Esophagus muscularis mucosa (tissue), 4 donors: Measurements from ENCODE around the gene TRPV6. TPM values are rescaled to one million over a fixed set of nuclear protein-coding genes. Genes with fewer than 3 reads are reported as not detected.
A peak's percentile ranks its signal among the peaks of the same experiment; 100 is the strongest.

Source experiments
- DNase-seq: peaks from one replicate; pipeline ENCODE4 v3.0.0-alpha.2; 2017; ENCODE audit errors: extremely low spot score
- H3K27ac ChIP-seq, 4 donors: fragments of 200-600 bp; sonication (generic); replicated peaks in 1 of 4; 1 replicate in 3 of 4; 2 replicates in 1 of 4; pipeline ENCODE4 v1.5.1; 2016 to 2019; ENCODE audit warnings: mild to moderate bottlenecking in 1 of 4
- H3K27me3 ChIP-seq, 4 donors: fragments of 200-600 bp; sonication (generic); one replicate each; pipeline versions ENCODE4 v1.5.1 to v1.6.0; 2016 to 2019
- H3K36me3 ChIP-seq, 4 donors: fragments of 200-600 bp; sonication (generic); one replicate each; pipeline ENCODE4 v1.5.1; 2016 to 2019
- H3K4me1 ChIP-seq, 4 donors: fragments of 200-600 bp; sonication (generic); one replicate each; pipeline ENCODE4 v1.5.1; 2016 to 2019
- H3K4me3 ChIP-seq, 4 donors: fragments of 200-600 bp; sonication (generic); 1 replicate in 2 of 4; 2 replicates in 2 of 4; pipeline ENCODE4 v1.5.1; 2016 to 2019; ENCODE audit warnings: mild to moderate bottlenecking in 4 of 4, moderate library complexity in 1 of 4
- H3K9me3 ChIP-seq, 4 donors: fragments of 200-600 bp; sonication (generic); 1 replicate in 3 of 4; 2 replicates in 1 of 4; pipeline ENCODE4 v1.5.1; 2016 to 2019
- EP300 ChIP-seq: sonication (generic); formaldehyde crosslinking; IDR thresholded peaks from one replicate; pipeline ENCODE4 v1.6.1; 2017; ENCODE audit warnings: antibody characterized with exemption
- POLR2A ChIP-seq: fragments of 450-650 bp; IDR thresholded peaks from one replicate; pipeline ENCODE4 v1.6.1; 2017; ENCODE audit warnings: antibody characterized with exemption, moderate library complexity, mild to moderate bottlenecking, low read depth
- POLR2AphosphoS5 ChIP-seq, 2 donors: sonication (generic); formaldehyde crosslinking; IDR thresholded peaks; one replicate each; pipeline ENCODE4 v1.6.1; 2017; ENCODE audit warnings: antibody characterized with exemption in 2 of 2
- WGBS: methylation state at CpG from one replicate; pipeline ENCODE4 v1.1.5; 2018; 5-methylcytosine and 5-hydroxymethylcytosine counted together
- intact Hi-C: fragments of 100-400 bp; cut with DNase I; formaldehyde crosslinking; loops from one replicate; pipeline ENCODE4 v1.15.1; 2023
- total RNA-seq, 4 donors: library from RNA; depleted of rRNA; stranded (reverse); fragments of >200 nt; gene quantifications; one replicate each; pipeline versions ENCODE4 v1.1.0 to v1.2.1, GENCODE V29; 2016
- TF ChIP-seq, protein P1 (sequence below), 3 experiments: fragments of 200-600 bp in 2 of 3; fragments of 450-650 bp in 1 of 3; sonication (generic) in 2 of 3; IDR thresholded peaks; one replicate each; pipeline ENCODE4 v1.5.1; 2017 to 2019; ENCODE audit warnings: antibody characterized with exemption in 3 of 3, mild to moderate bottlenecking in 2 of 3, moderate library complexity in 1 of 3

TRPV6 gene
- total RNA-seq, 4 donors from 2014 or later = not detected

DNA sequence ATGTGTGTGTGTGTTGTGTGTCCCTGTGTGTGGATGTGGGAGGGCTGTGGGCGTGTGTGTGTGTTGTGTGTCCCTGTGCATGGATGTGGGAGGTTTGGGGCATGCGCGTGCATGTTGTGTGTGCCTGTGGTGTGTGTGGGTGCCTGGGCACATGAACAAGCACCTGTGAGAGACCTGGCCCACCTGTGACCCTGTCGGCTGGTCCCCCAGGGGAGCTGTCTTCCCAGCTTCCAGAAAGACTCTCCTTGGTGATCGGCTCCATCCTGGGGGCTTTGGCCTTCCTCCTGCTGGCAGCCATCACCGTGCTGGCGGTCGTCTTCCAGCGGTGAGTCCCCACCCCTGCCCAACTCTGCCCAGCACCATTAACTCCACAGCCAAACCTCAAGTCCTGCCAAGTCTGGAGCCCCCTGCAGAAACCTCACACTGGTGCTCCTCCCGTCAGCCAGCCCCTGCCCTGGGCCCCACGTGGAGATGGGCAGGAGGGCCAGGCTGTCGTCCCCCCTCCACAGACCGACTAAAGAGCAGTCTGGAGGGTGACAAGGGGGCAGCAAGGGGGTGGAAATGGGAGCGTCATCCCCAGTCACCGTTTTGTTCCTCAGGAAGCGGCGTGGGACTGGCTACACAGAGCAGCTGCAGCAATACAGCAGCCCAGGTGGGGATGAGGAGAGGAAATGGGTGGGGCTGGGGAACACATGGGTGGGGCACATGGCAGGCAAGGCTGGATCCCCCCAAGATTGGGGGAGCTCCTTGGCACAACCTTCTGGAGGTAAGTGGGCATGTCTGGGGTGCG lies 18.0 kb downstream of the TRPV6 start:
- no peaks in the 10 kb centered on the region for H3K4me1 ChIP-seq
- H3K27ac ChIP-seq = no peak overlapping the region
- H3K36me3 ChIP-seq = peaks cover 0 to 20% (median 5%) of the 10 kb centered on the region in 4 donors
- 78% methylated on average over 18 of the region's 18 CpGs for WGBS
- H3K4me3 ChIP-seq = no peak overlapping the region
- H3K27me3 ChIP-seq = peaks cover 0 to 10% (median 0%) of the 10 kb centered on the region in 4 donors
- H3K9me3 ChIP-seq = no peaks in the 10 kb centered on the region
- TF ChIP-seq POLR2A (no peak), POLR2AphosphoS5 (IDR thresholded peaks at IDR 0.05) (no peak), EP300 (no peak)
- TF ChIP-seq, protein P1, sequence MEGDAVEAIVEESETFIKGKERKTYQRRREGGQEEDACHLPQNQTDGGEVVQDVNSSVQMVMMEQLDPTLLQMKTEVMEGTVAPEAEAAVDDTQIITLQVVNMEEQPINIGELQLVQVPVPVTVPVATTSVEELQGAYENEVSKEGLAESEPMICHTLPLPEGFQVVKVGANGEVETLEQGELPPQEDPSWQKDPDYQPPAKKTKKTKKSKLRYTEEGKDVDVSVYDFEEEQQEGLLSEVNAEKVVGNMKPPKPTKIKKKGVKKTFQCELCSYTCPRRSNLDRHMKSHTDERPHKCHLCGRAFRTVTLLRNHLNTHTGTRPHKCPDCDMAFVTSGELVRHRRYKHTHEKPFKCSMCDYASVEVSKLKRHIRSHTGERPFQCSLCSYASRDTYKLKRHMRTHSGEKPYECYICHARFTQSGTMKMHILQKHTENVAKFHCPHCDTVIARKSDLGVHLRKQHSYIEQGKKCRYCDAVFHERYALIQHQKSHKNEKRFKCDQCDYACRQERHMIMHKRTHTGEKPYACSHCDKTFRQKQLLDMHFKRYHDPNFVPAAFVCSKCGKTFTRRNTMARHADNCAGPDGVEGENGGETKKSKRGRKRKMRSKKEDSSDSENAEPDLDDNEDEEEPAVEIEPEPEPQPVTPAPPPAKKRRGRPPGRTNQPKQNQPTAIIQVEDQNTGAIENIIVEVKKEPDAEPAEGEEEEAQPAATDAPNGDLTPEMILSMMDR (IDR thresholded peaks at IDR 0.05) = no peak
- peak; percentile 81 for DNase-seq
- intact Hi-C loops = no loop called here

DNA sequence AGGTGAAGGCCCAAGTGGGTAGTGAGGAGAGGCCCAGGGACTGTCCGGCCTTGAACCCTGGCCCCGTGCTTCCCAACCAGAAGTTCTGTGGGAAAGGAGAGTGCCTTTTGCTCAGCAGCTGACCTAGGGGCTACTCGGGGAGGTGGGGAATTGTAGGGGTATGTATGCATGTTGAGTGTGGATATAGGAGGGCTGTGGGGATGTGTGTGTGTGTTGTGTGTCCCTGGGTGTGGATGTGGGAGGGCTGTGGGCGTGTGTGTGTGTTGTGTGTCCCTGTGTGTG lies 18.5 kb downstream of the TRPV6 start:
- no peak overlapping the region for H3K27ac ChIP-seq
- peaks cover 0 to 20% (median 5%) of the 10 kb centered on the region in 4 donors for H3K36me3 ChIP-seq
- WGBS = 87% methylated on average over 4 of the region's 4 CpGs
- no peaks in the 10 kb centered on the region for H3K9me3 ChIP-seq
- H3K4me3 ChIP-seq = no peak overlapping the region
- DNase-seq = peak; percentile 72
- TF ChIP-seq, protein P1 (IDR thresholded peaks at IDR 0.05) = no peak
- TF ChIP-seq POLR2A (no peak), EP300 (no peak), POLR2AphosphoS5 (IDR thresholded peaks at IDR 0.05) (no peak)
- no peaks in the 10 kb centered on the region for H3K4me1 ChIP-seq
- intact Hi-C loops = no loop called here
- peaks cover 0 to 10% (median 0%) of the 10 kb centered on the region in 4 donors for H3K27me3 ChIP-seq

DNA sequence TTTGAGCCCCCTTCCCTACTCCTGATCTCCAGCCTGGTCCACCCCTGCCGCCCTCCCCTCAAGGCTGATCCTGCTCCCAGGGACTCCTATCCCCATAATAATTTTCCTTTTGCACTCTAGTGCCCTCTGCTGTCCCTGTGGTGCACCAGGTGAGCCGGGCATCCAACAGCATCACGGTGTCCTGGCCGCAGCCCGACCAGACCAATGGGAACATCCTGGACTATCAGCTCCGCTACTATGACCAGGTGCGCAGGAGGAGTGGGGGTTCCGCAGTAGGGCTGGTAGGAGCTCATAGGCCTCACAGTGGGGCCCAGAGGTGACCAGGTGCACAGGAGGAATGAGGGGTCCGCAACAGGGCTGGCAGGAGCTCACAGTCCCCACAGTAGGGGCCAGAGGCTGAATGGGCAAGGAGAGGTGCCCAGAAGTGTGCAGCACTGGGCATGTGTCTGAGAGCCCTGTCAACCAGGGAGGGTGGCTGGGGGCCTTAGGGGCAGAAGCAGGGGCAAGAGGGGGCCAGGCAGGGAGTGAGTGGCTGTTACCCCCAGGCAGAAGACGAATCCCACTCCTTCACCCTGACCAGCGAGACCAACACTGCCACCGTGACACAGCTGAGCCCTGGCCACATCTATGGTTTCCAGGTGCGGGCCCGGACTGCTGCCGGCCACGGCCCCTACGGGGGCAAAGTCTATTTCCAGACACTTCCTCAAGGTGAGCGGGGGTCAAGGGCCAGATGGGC lies 19.0 kb downstream of the TRPV6 start:
- Histone ChIP-seq H3K36me3 (peaks cover 0 to 25% (median 5%) of the 10 kb centered on the region in 4 donors), H3K4me3 (no peak overlapping the region), H3K9me3 (no peaks in the 10 kb centered on the region), H3K27ac (no peak overlapping the region), H3K27me3 (peaks cover 0 to 10% (median 0%) of the 10 kb centered on the region in 4 donors), H3K4me1 (no peaks in the 10 kb centered on the region)
- DNase-seq = peak; percentile 83
- 72% methylated on average over 16 of the region's 18 CpGs for WGBS
- TF ChIP-seq, protein P1 (IDR thresholded peaks at IDR 0.05) = peak; percentile 44 to 66 (median 46)
- no peak for TF ChIP-seq POLR2A
- intact Hi-C loops = loop anchor here (1.0 kb wide), 1 partner anchor 12 kb away; no protein-coding TSS in a partner anchor

DNA sequence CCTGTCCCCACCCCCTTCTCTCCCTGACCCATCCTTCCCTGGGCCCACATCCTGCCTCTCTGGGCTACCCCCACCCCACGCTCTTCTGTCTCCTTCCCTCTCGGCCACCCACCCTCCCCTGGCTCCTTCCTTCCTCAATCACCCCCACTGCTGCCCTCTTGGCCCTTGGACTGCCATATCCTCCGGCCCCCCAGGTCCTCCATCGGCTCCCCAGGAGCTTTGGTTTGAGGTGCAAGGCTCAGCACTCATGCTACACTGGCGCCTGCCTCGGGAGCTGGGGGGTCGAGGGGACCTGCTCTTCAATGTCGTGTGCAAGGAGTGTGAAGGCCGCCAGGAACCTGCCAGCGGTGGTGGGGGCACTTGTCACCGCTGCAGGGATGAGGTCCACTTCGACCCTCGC lies 19.8 kb downstream of the TRPV6 start:
- WGBS = 54% methylated on average over 13 of the region's 13 CpGs
- intact Hi-C loops = loop anchor here (1.0 kb wide), 1 partner anchor 11 kb away; no protein-coding TSS in a partner anchor
- TF ChIP-seq EP300 (no peak), POLR2AphosphoS5 (IDR thresholded peaks at IDR 0.05) (no peak), POLR2A (no peak)
- TF ChIP-seq, protein P1 (IDR thresholded peaks at IDR 0.05) = no peak
- peak; percentile 82 for DNase-seq
- peaks cover 0 to 25% (median 5%) of the 10 kb centered on the region in 4 donors for H3K36me3 ChIP-seq
- no peak overlapping the region for H3K4me3 ChIP-seq
- H3K27ac ChIP-seq = no peak overlapping the region
- H3K9me3 ChIP-seq = no peaks in the 10 kb centered on the region
- peaks cover 0 to 10% (median 0%) of the 10 kb centered on the region in 4 donors for H3K27me3 ChIP-seq
- no peaks in the 10 kb centered on the region for H3K4me1 ChIP-seq
